Activated T-cell treated with anti-CD3 and anti-CD28 coated beads, Interleukin-2, amount 50 U/mL, for 4 hours (primary cell): ENCODE results near the gene POLR2A. TPM values are rescaled to one million over a fixed set of nuclear protein-coding genes. Genes with fewer than 3 reads are reported as not detected.

Experiments used
- ATAC-seq, 2 donors: fragments of 200-7000 bp; cut with Tn5 transposase; one replicate each; pipeline ENCODE4 v1.10.0; 2021
- DNase-seq: peaks from one replicate; pipeline ENCODE4 v3.0.0-alpha.2; 2020
- H3K27me3 Mint-ChIP-seq: one replicate; pipeline ENCODE4 v1.8.0; 2021; ENCODE audit warnings: low read depth, mixed read lengths
- H3K36me3 Mint-ChIP-seq: one replicate; pipeline ENCODE4 v1.8.0; 2022; ENCODE audit warnings: mixed read lengths; ENCODE audit not compliant: insufficient read depth
- H3K4me1 Mint-ChIP-seq: one replicate; pipeline ENCODE4 v1.8.0; 2021; ENCODE audit warnings: low read depth, mixed read lengths
- H3K4me3 Mint-ChIP-seq: one replicate; pipeline ENCODE4 v1.8.0; 2021; ENCODE audit warnings: mild to moderate bottlenecking, moderate library complexity, mixed read lengths
- H3K9me3 Mint-ChIP-seq: one replicate; pipeline ENCODE4 v1.8.0; 2021; ENCODE audit warnings: mixed read lengths
- total RNA-seq, 3 donors: library from RNA; stranded (reverse); gene quantifications; one replicate each; pipeline ENCODE4 v1.2.1, GENCODE V29; 2021

POLR2A gene
- total RNA-seq, 3 donors from 2014 or later: 184 to 188 (median 188) TPM

DNA sequence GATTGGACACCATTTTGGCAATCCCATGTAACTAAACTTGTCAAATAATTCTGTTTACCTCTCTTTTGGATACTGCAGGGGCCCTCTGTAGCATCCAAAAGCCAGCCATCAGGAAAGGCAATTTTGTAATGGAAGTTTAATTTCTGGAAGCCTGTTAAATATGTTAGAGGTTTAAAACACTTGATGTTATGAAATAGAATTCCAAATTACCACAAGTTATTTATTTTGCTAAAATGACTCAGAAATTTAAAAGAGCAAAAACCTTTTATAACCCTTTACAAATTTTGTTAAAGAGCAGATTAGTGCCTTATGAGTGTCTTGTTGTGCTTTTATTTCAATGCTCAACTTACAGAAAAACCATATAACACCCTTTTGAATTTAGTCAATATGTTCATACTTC, 44.7 kb downstream of the POLR2A start:
- Mint-ChIP-seq H3K4me3 (no peak overlapping the region), H3K4me1 (no peaks in the 10 kb centered on the region), H3K36me3 (no peaks in the 10 kb centered on the region), H3K27me3 (no peaks in the 10 kb centered on the region), H3K9me3 (no peaks in the 10 kb centered on the region)
- ATAC-seq: no peak
- no peak for DNase-seq

DNA sequence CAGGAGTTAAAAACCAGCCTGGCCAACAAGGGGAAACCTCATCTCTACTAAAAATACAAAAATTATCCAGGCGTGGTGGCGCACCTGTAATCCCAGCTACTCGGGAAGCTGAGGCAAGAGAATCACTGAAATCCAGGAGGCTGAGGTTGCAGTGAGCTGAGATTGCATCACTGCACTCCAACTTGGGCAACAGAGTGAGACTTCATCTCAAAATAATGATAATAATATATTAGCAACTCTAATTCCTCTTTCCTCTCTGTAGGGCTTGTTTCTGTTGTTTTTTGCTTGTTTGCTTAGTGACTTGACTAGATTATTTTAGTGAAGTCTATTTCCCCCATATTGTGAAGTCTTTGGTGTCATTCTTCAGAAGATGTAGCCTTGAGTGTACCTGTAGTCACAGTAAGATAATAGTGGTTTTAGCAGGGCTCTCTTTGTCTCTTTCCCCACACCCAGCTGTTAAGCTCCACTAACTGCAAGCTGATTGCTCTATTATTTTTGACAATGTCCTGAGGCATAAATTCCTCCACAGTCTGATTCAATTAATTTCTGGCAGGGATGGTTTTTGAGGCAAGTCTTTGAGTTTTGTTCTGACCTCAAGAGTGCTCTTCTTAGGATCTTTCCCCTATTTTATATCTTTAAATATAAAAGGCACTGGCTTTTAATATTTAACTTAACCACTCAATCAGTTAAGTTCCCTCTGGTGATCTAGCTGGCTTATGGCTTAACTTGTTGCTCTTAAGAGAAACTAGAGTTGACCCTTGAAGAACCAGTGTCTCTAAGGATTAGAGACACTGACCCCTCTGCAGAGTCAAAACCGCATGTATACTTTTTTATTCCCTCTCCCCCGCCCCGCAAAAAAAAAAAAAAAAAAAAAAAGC, 46.1 kb downstream of the POLR2A start:
- Mint-ChIP-seq H3K4me1 (no peaks in the 10 kb centered on the region), H3K4me3 (no peak overlapping the region), H3K27me3 (no peaks in the 10 kb centered on the region), H3K9me3 (no peaks in the 10 kb centered on the region), H3K36me3 (no peaks in the 10 kb centered on the region)
- DNase-seq (no peak), ATAC-seq (no peak)

DNA sequence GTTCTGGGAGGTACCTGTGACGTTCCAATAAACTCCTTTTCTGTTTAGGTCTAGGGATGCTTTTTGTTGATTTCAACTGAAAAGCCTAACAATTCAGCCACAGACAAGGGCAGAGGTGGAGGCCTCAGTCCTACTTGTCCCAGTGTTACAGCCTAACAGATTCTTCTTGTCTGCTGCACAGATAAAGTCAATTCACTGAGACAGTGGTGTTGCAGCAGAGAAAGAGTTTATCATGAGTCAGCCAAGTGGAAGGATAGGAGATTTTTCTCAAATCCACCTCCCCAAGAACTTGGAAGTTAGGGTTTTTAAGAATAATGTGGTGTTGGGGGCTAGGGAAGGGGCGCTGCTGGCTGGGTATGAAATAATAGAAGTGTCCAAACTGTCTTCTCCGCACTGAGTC, 53.9 kb downstream of the POLR2A start:
- no peak for DNase-seq
- ATAC-seq: no peak
- no peaks in the 10 kb centered on the region for H3K9me3 Mint-ChIP-seq
- H3K36me3 Mint-ChIP-seq: no peaks in the 10 kb centered on the region
- no peak overlapping the region for H3K4me3 Mint-ChIP-seq
- H3K4me1 Mint-ChIP-seq: no peaks in the 10 kb centered on the region
- H3K27me3 Mint-ChIP-seq: no peaks in the 10 kb centered on the region

DNA sequence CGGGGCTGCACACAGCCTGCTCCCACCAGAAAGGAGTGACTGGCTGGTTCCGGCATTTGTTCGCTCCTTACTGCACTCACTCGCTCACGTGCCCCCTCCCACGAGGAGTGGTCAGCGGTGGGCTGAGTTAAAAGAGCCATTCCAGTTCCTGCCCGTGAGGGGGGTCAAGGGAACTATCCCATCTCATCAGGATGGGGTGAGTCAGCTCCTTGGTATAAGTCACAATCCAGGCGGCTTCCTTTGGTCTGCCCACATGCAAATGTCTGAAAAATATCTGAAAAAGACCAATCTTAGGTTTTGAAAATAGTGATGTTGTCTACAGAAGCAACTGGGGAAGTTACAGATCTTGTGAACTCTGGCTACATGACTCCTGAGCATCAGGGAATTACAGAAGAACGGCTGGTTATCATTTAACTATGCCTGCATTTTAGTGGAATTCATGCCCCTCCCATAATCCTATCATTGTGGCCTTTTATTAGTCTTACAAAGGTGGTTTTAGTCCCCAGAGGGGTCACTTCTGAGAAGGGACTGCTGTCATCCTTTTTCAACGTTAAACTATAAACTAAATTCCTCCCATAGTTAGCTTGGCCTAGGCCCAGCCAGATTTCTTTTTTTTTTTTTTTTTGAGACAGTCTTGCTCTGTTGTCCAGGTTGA, 54.9 kb downstream of the POLR2A start:
- H3K4me1 Mint-ChIP-seq: no peaks in the 10 kb centered on the region
- no peak overlapping the region for H3K4me3 Mint-ChIP-seq
- H3K36me3 Mint-ChIP-seq: no peaks in the 10 kb centered on the region
- DNase-seq (no peak), ATAC-seq (no peak)
- no peaks in the 10 kb centered on the region for H3K27me3 Mint-ChIP-seq
- H3K9me3 Mint-ChIP-seq: no peaks in the 10 kb centered on the region

DNA sequence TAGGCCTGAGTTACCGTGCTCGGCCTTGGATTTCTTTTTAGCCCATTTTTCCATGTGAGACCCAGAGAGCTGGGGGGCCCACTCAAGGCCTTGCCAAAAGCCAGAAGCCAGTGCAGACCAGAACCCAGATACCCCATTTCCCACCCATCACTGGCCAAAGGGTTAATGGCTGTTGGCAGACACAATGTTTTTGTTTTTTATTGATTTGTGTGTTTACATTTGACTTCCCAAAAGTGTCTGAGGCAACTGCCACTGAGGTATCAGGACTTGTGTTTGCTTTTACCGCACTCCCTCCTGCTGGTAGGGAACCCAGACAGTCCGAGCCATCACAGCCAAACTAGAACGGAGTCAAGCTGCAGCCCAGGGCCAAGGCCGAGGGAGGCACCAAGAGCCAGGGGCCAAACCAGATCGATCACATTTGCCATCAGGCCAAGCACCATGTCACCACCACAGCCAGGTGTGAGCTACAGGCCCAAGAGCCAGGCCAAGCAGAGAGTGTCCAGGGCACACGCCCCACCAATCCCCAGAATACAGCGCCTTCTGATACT, 57.0 kb downstream of the POLR2A start:
- Mint-ChIP-seq H3K36me3 (no peaks in the 10 kb centered on the region), H3K4me1 (no peaks in the 10 kb centered on the region), H3K9me3 (no peaks in the 10 kb centered on the region), H3K27me3 (no peaks in the 10 kb centered on the region), H3K4me3 (no peak overlapping the region)
- no peak for ATAC-seq
- no peak for DNase-seq

DNA sequence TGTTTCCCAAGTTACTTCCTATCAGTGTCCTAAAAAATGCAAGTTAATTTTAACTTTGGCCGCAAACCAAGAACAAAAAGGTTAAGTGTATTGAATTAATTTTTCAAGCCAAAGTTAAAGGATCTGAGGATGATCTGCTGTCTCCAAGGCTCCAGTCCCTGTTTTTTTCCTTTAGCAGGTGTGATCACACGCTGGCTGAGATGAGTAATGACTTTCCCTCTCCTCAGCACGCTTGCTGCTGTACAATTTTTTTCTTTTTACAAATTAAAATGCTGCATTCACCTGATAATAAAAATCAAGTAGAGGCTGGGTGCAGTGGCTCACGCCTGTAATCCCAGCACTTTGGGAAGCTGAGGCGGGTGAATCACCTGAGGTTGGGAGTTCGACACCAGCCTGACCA, 60.7 kb downstream of the POLR2A start:
- ATAC-seq: no peak
- Mint-ChIP-seq H3K4me1 (peaks cover 14% of the 10 kb centered on the region), H3K9me3 (no peaks in the 10 kb centered on the region), H3K4me3 (no peak overlapping the region), H3K36me3 (no peaks in the 10 kb centered on the region), H3K27me3 (no peaks in the 10 kb centered on the region)
- DNase-seq: no peak

DNA sequence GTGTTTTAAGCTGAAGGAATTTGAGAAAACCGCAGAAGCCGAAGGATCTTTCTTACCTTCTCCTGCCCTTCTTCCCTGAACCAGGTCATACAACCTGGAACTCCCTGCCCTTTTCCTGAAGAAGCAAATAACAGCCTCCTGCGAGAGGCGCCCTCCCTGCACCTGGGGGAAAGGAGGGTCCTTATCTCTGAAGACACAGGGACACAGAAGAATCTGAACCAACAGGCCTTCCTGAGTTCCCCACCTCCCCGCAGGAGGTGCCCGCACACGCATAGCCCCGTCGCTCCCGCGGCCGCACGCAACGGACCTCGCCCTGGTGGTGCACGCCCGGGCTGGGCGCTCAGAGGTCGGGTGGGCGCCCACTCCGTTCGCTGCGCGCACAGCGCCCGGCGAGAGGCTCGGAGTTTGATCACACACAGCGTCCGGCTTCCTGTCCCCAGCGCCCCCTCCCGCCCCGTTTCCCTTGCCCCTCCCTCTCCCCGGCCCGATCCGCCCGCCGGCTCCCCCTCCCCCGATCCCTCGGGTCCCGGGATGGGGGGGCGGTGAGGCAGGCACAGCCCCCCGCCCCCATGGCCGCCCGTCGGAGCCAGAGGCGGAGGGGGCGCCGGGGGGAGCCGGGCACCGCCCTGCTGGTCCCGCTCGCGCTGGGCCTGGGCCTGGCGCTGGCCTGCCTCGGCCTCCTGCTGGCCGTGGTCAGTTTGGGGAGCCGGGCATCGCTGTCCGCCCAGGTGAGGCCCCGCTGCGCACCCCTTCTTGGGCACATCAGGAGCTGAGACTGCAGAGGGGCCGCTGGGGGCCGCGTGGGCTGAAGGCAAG, 64.6 kb downstream of the POLR2A start, which contains the start of gene TNFSF12:
Gene TNFSF12, plus strand, starts transcription at position 474 of the 816 bp plus-strand sequence. Its CDS starts 96 bp downstream, at position 570.
- Mint-ChIP-seq H3K4me3 (peak within 1 kb of the TSS; percentile 79), H3K36me3 (no peaks in the 10 kb centered on the region), H3K4me1 (peaks cover 50% of the 10 kb centered on the region), H3K27me3 (no peaks in the 10 kb centered on the region), H3K9me3 (no peaks in the 10 kb centered on the region)
- peak; percentile 37 for DNase-seq
- ATAC-seq: peak; percentile 72 to 73

Other genes with a start within 250 kb of the POLR2A start
- gene DVL2, start 249.8 kb upstream of the POLR2A start, total RNA-seq: 10 to 100 TPM; 62.9 to 65.3 (median 63.2) TPM
- gene PHF23, start 244.9 kb upstream of the POLR2A start, total RNA-seq: 10 to 100 TPM; 42.6 to 47.6 (median 43.0) TPM
- gene GABARAP, start 241.9 kb upstream of the POLR2A start, total RNA-seq: 100 to 1,000 TPM; 114 to 136 (median 133) TPM
- gene CTDNEP1, start 232.6 kb upstream of the POLR2A start, total RNA-seq: 100 to 1,000 TPM; 190 to 210 (median 196) TPM
- gene ELP5, start 232.2 kb upstream of the POLR2A start, total RNA-seq: 100 to 1,000 TPM; 107 to 138 (median 117) TPM
- gene CLDN7, start 221.9 kb upstream of the POLR2A start, total RNA-seq: 1 to 10 TPM in 2 of 3 donors, under 1 TPM in 1; 0.65 to 1.8 (median 1.7) TPM
- under 1 TPM; 0.16 to 0.58 (median 0.24) TPM for gene SLC2A4, start 202.6 kb upstream of the POLR2A start, total RNA-seq
- under 1 TPM in 1 of 3 donors, not detected in 2; 0.18 TPM for gene YBX2, start 189.7 kb upstream of the POLR2A start, total RNA-seq
- 1,000 to 10,000 TPM; 1,821 to 1,965 (median 1,822) TPM for gene EIF5A, start 176.7 kb upstream of the POLR2A start, total RNA-seq
- 10 to 100 TPM; 80.6 to 92.8 (median 87.1) TPM for gene GPS2, start 169.0 kb upstream of the POLR2A start, total RNA-seq
- 10 to 100 TPM; 73.1 to 88.0 (median 82.4) TPM for gene NEURL4, start 155.0 kb upstream of the POLR2A start, total RNA-seq
- 100 to 1,000 TPM; 119 to 126 (median 123) TPM for gene ACAP1, start 147.8 kb upstream of the POLR2A start, total RNA-seq
- 1 to 10 TPM; 1.6 to 2.3 (median 1.6) TPM for gene KCTD11, start 132.2 kb upstream of the POLR2A start, total RNA-seq
- not detected for gene TMEM95, start 129.2 kb upstream of the POLR2A start, total RNA-seq
- gene TNK1, start 103.3 kb upstream of the POLR2A start, total RNA-seq: 1 to 10 TPM; 5.6 to 7.4 (median 6.0) TPM
- 10 to 100 TPM; 67.7 to 69.1 (median 68.9) TPM for gene PLSCR3, start 89.8 kb upstream of the POLR2A start, total RNA-seq
- gene TMEM256, start 80.3 kb upstream of the POLR2A start, total RNA-seq: 10 to 100 TPM; 29.9 to 33.4 (median 32.0) TPM
- gene NLGN2, start 76.5 kb upstream of the POLR2A start, total RNA-seq: 1 to 10 TPM; 4.9 to 6.4 (median 5.9) TPM
- gene SPEM1, start 64.0 kb upstream of the POLR2A start, total RNA-seq: not detected
- not detected for gene SPEM2, start 58.8 kb upstream of the POLR2A start, total RNA-seq
- not detected for gene SPEM3, start 55.5 kb upstream of the POLR2A start, total RNA-seq
- gene TMEM102, start 48.9 kb upstream of the POLR2A start, total RNA-seq: 10 to 100 TPM; 11.8 to 13.9 (median 12.0) TPM
- under 1 TPM; 0.19 to 0.32 (median 0.28) TPM for gene FGF11, start 44.9 kb upstream of the POLR2A start, total RNA-seq
- 1 to 10 TPM; 3.9 to 4.6 (median 4.3) TPM for gene CHRNB1, start 39.3 kb upstream of the POLR2A start, total RNA-seq
- gene ZBTB4, start 4.7 kb upstream of the POLR2A start, total RNA-seq: 10 to 100 TPM; 16.0 to 18.0 (median 17.5) TPM
- not detected for gene SLC35G6, start 2.9 kb upstream of the POLR2A start, total RNA-seq
- 1 to 10 TPM; 4.6 to 6.5 (median 6.1) TPM for gene TNFSF12, start 64.7 kb downstream of the POLR2A start, total RNA-seq
- gene TNFSF13, start 74.4 kb downstream of the POLR2A start, total RNA-seq: 1 to 10 TPM in 2 of 3 donors, under 1 TPM in 1; 0.98 to 1.4 (median 1.3) TPM
- gene SENP3, start 77.6 kb downstream of the POLR2A start, total RNA-seq: 100 to 1,000 TPM; 138 to 153 (median 146) TPM
- 1 to 10 TPM; 4.8 to 5.3 (median 4.9) TPM for gene CD68, start 95.3 kb downstream of the POLR2A start, total RNA-seq
- 100 to 1,000 TPM; 110 to 134 (median 114) TPM for gene MPDU1, start 99.5 kb downstream of the POLR2A start, total RNA-seq
- under 1 TPM; 0.20 to 0.38 (median 0.24) TPM for gene SOX15, start 105.7 kb downstream of the POLR2A start, total RNA-seq
- gene FXR2, start 130.5 kb downstream of the POLR2A start, total RNA-seq: 10 to 100 TPM; 53.7 to 57.6 (median 54.2) TPM
- 10 to 100 TPM; 14.9 to 18.1 (median 16.8) TPM for gene SAT2, start 143.5 kb downstream of the POLR2A start, total RNA-seq
- gene SHBG, start 145.8 kb downstream of the POLR2A start, total RNA-seq: not detected
- gene ATP1B2, start 166.6 kb downstream of the POLR2A start, total RNA-seq: under 1 TPM; 0.10 to 0.24 (median 0.13) TPM
- gene TP53, start 203.1 kb downstream of the POLR2A start, total RNA-seq: 100 to 1,000 TPM in 1 of 3 donors, 10 to 100 TPM in 2; 93.0 to 106 (median 98.9) TPM
- gene WRAP53, start 204.1 kb downstream of the POLR2A start, total RNA-seq: 10 to 100 TPM; 27.3 to 34.9 (median 34.3) TPM
- under 1 TPM in 1 of 3 donors, not detected in 2; 0.08 TPM for gene EFNB3, start 220.8 kb downstream of the POLR2A start, total RNA-seq
- not detected for gene DNAH2, start 233.4 kb downstream of the POLR2A start, total RNA-seq